ENCODE results near the gene CFAP141.

- TF ChIP-seq SPI1 (IDR thresholded peaks at IDR 0.05; ENCODE audit: low read depth, low read length), result no peak
- no peak for TF ChIP-seq POLR2A (IDR thresholded peaks at IDR 0.05; ENCODE audit: low read depth, low read length)
- no peak for TF ChIP-seq PAX5 (IDR thresholded peaks at IDR 0.05; ENCODE audit: insufficient read depth, low read length, severe bottlenecking)
- no peak for TF ChIP-seq TAF1 (IDR thresholded peaks at IDR 0.05; ENCODE audit: low read depth, low read length)
- TF ChIP-seq POLR2AphosphoS5 (IDR thresholded peaks at IDR 0.05; ENCODE audit: low read depth, low read length), result no peak
- no peak for TF ChIP-seq POU2F2 (IDR thresholded peaks at IDR 0.05; ENCODE audit: low read depth, low read length)
Observed at GRCh38 chr1:154176337-154176736, 29.8 kb downstream of the CFAP141 start.

Measured in GM12891 (cell line).